Cardiac septum (tissue), 1 donor: Measurements from ENCODE around the gene WDR74. TPM values are rescaled to one million over a fixed set of nuclear protein-coding genes. Genes with fewer than 3 reads are reported as not detected.
A peak's percentile ranks its signal among the peaks of the same experiment; 100 is the strongest.
"Not testable (repeated sequence)": the region's sequence is repeated elsewhere in the genome, so short reads cannot be mapped to it uniquely, and the experiment has no call there.

Source experiments
- DNase-seq: peaks from one replicate; pipeline ENCODE4 v3.0.0-alpha.2; 2020; ENCODE audit warnings: low spot score
- intact Hi-C: fragments of 100-400 bp; cut with DNase I; formaldehyde crosslinking; loops from one replicate; pipeline ENCODE4 v1.14.0; 2022
- total RNA-seq: library from RNA; stranded (reverse); fragmentation: NEBNext Ultra II Directional; extraction: Animal tissue kit (Norgen Biotek cat#: 25700); gene quantifications from one replicate; pipeline ENCODE4 v1.2.1, GENCODE V29; 2021
- donor health status: DM: no; HTN: no; CAD: no.

WDR74 gene
- total RNA-seq, 1 donor from 2014 or later, result 22.8 TPM

DNA sequence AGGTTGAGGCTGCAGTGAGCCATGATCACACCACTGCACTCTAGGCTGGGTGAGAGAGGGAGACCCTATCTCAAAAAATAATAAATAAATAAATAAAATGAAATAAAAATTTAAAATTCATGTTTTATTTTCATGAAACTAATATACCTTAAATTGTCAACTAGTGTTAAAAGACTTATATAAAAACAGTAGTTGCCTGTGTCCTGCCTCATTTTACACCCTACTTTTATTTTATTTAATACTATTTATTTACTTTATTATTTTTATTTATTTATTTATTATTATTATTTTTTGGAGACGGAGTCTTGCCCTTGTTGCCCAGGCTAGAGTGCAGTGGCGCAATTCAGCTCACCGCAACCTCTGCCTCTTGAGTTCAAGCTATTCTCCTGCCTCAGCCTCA is 4.8 kb upstream of the WDR74 start:
- intact Hi-C loops, result no loop called here
- DNase-seq, result no peak

GRCh38 chr11:62843466-62843865 is 4.1 kb upstream of the WDR74 start:
- no peak for DNase-seq
- intact Hi-C loops, result no loop called here

DNA sequence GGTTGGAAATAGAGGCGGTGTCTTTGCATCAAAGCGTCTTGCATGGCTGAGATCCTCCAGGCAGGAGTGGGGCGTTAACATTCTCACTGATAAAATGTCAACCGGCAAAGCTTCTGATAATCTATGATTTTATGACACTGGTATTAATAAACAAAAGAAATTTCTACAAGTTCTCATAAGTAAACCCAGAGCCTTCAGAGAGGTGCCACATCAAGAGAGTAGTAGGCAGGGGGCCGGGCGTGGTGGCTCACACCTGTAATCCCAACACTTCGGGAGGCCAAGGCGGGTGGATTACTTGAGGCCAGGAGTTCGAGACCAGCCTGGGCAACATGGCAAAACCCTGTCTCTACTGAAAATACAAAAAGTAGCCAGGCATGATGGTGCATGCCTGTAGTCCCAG is 3.5 kb upstream of the WDR74 start:
- intact Hi-C loops, result loop anchor here (1.0 kb wide), 1 partner anchor 11 kb away; no protein-coding TSS in a partner anchor
- not testable (repeated sequence) for DNase-seq

DNA sequence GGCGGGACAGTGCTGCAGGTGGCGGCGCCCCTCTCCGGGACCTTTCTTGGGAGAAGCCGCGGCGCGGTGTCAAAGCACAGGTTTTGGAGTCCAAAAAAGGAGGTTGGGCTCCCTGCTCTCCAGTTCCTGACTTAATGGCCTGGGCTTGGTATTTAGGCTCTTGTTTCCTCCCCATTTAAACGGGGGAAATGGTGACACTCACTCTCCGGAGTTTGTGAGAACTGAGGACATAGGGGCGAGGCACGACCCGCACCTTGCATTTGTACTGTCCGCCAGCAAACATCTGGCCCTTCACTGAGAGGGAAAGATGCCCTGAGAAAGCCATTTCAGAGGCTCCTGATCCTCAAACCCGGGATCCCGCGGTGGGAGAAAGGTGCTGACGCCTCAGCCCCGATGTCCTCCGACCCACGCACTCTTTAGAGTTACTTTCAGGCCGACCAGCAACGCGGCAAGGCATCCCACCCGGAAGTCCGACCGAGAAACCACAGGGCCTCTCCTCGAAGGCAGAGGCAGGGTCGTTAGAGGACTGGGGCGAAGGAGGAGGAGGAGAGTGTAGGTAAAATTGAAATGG is 2.9 kb upstream of the WDR74 start:
- intact Hi-C loops, result loop anchor here (1.0 kb wide), 1 partner anchor 12 kb away; no protein-coding TSS in a partner anchor
- DNase-seq, result no peak

GRCh38 chr11:62841361-62842170 is 2.2 kb upstream of the WDR74 start:
- peak; percentile 92 for DNase-seq
- intact Hi-C loops, result loop anchor here (1.0 to 2.0 kb wide), 2 partner anchors 13 to 39 kb away; partner anchors contain the start of gene SLC3A2

DNA sequence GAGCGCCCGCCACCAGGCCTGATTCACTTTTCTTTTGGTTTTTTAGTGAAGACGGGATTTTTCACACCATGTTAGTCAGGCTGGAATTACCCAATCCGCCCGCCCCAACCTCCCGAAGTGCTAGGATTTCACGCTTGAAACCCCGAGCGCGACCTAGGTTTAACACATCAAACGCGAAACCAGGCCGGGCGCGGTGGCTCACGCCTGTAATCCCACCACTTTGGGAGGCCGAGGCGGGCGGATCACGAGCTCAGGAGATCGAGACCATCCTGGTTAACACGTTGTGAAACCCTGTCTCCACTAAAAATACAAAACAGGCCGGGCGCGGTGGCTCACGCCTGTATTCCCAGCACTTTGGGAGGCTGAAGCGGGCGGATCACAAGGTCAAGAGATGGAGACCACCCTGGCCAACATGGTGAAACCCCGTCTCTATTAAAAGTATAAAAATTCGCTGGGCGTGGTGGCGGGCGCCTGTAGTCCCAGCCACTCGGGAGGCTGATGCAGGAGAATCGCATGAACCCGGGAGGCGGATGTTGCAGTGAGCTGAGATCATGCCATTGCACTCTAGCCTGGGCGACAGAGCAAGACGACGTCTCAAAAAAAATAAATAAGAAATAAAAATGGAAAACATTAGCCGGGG is 1.5 kb upstream of the WDR74 start:
- DNase-seq, result peak; percentile 79
- intact Hi-C loops, result loop anchor here (2.0 kb wide), 1 partner anchor 40 kb away; the partner anchor contains the start of gene SLC3A2

DNA sequence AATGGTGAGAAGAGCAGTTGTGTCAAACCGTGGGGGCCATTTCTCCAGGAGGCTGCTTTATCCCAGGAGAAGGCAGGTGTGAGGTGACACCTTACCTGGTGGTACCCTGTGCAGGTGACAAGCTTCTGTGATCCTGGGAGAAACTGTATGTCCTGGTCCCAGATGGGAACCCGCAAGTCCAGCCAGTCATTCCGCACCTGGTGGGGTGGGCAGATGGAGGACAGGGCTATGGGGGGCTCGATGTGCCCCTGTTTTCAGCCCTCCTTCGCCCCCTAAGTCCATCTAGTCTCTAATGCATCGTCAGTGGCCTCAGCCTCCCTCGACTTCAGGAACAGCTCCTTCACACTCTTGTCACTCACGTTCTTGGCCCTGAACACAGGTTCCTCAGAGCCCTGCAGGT is 4.1 kb downstream of the WDR74 start:
- intact Hi-C loops, result loop anchor here (5.0 kb wide), 1 partner anchor 108 kb away; the partner anchor contains the start of genes HNRNPUL2 and TTC9C
- no peak for DNase-seq

DNA sequence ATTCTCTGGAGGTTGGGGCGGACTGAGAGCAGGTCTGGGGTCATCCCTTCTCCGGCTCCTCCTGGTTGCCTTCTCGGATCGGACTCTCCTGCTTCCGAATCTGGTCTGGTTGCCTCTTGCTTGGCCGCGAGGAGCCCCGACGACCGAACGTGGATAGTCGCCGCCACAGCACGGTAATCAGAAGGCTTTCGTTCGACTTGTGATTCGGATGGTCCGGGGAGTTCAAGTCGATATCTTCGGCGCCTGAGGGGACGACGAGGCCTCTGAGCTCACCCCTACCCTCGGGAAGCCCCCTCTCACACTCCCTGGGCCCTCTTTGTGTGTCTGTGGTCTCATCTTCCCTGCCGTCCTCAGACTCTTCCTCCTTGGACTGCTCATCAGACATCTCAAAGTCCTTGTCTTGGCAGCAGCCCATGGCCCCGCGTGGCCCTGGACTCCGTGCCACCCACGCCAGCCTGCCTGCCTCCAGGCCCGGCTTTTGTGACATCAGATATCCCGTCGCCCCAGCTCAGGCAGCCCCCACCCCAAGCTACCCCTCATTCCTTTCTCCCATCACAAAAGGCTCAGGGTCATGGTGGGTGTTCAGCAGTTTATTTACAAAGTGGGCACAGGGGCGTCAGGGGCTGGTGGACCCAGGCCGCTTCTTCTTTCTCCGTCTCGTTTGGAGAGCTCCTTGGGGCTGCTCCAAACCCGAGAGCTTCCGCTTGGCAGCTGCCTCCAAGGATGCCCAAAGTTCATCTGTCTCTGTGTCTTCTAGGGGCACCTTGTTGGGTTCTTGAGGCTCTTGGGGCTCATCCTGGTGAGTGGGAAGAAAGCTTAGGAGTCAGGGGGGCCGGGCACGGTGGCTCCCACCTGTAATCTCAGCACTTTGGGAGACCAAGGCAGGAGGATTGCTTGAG is 6.8 kb downstream of the WDR74 start, which contains the start of gene TEX54:
Gene TEX54 (minus strand): TSS at position 506 of the 899 bp plus-strand sequence.
- no peak for DNase-seq
- intact Hi-C loops, result no loop called here

- DNase-seq, result peak; percentile 100
- intact Hi-C loops, result no loop called here
These were observed 7.7 kb downstream of the WDR74 start, which contains the start of gene STX5 for GRCh38 chr11:62831520-62832335. Gene STX5 (minus strand): TSS chr11:62832051. CDS start chr11:62831243, 808 bp downstream.

DNA sequence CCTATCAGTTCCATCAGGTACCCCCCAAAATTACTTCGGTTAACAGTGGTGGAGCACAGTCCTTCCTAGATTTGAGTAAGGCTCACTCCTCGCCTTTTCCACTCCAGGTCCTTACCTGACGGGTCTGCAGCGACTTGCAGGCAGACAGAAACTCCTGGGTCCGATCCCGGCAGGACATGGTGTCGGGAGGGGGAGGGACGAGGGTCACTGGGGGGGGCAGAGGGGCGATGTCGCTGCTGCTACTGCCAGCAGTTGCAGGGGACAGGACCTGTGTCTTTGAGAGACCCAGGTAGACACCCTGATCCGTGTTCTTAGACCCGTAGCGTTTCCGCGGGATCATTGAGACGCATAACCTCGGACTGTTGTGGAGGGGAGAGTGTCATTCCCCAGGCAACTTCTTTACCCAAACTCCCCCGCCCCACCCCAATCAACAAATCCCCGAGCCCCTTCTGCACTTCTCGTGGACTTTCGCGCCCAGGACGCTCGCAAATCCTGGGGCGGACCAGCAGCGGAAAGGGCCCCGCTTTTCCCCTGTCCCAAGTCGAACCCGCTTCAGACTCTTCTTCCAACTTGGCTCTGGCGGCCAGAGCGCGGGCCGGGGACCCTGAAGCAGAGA is 8.4 kb downstream of the WDR74 start:
- no peak for DNase-seq
- intact Hi-C loops, result no loop called here

- intact Hi-C loops, DNase-seq: not testable (repeated sequence)
These were observed 11.3 kb downstream of the WDR74 start for GRCh38 chr11:62828130-62828529.

DNA sequence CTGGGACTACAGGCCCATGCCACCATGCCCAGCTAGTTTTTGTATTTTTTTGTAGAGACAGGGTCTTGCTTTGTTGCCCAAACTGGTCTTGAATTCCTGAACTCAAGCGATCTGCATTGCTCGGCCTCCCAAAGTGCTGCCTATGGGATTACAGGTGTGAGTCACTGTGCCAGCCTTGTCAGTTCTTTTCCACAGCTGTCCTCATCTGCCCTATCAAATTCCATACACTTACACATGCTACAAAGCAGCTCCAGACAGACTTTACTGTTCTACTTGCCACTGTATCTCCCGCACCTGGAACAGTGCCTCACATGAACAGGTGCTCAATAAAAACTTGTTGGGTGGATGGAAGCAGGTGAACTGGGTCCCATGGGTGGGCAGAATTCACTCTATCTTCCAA is 15.7 kb downstream of the WDR74 start:
- no peak for DNase-seq
- intact Hi-C loops, result no loop called here

DNA sequence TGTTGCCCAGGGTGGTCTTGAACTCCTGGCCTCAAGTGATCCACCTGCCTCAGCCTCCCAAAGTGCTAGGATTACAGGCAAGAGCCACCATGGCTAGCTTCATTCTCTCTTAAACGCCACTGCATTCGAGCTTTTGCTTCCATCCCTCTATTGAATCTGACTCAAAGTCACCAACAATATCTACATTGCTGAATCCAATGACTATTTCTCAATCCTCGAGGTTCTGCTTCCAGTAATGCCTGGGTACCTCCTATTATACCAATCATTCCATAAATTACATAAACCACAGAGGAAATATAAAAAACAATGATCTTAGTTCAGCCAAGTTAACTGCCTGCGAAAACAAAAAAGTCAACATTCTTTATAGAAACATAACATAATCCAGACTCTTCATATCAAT is 22.3 kb downstream of the WDR74 start:
- DNase-seq, result no peak
- intact Hi-C loops, result no loop called here

DNA sequence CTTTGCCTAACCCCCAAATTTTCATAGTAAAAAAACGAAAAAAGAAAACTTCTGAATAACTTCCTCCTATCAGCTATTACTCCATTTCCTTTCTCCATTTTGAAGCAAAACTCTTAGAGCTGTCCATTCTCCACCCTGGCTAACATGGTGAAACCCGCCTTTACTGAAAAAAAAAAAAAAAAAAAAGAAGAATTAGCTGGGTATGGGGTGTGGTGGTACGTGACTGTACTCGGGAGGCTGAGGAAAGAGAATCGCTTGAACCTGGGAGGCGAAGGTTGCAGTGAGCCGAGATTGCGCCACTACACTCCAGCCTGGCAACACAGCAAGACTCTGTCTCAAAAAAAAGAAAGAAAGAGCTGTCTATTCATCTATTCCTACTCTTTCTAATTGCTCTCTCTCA is 22.8 kb downstream of the WDR74 start:
- intact Hi-C loops, result no loop called here
- DNase-seq, result no peak

DNA sequence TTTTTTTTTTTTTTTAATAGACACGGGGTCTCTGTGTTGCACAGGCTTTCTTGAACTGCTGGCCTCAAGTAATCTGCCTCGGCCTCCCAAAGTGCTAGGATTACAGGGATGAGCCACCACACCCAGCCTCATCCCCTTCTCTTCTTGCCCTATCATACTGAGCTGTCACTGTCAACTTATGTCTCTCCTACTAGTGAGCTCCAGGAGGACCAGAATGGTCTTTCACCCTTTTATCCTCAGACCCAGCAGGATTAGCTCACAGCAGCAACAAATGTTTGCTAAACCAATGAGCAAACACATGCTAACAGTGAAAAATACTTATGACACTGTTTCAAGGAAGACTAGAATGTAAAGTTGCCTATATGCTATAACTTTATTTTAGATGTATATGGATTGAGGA is 27.7 kb downstream of the WDR74 start:
- intact Hi-C loops, result no loop called here
- DNase-seq, result no peak

GRCh38 chr11:62810748-62811147 is 28.6 kb downstream of the WDR74 start:
- no peak for DNase-seq
- intact Hi-C loops, result no loop called here

- no peak for DNase-seq
These were observed 32.7 kb downstream of the WDR74 start for GRCh38 chr11:62806611-62807121.

GRCh38 chr11:62805961-62806441 is 33.4 kb downstream of the WDR74 start:
- no peak for DNase-seq
- intact Hi-C loops, result loop anchor here (1.0 to 2.0 kb wide), 2 partner anchors 14 to 19 kb away; partner anchors contain the start of genes TMEM179B and TMEM223

More at GRCh38 chr11:62806611-62807121, 32.7 kb downstream of the WDR74 start:
- intact Hi-C loops, result no loop called here
